ENCODE data around the gene AFG3L2.

AFG3L2 gene

GRCh38 chr18:12376754-12377555, at the start of gene AFG3L2:
Gene AFG3L2 (minus strand): TSS chr18:12377227. CDS start chr18:12377082, 145 bp downstream.
- peak within 1 kb of the TSS; percentile 74 for H2AFZ ChIP-seq (ENCODE audit: low read length, unreplicated experiment)
- H3K36me3 ChIP-seq (ENCODE audit: insufficient read depth, low read length) = peaks cover 9% of the 10 kb centered on the region
- H3K27me3 ChIP-seq (ENCODE audit: insufficient read depth, low read length) = no peaks in the 10 kb centered on the region
- peak within 1 kb of the TSS; percentile 98 for H3K4me3 ChIP-seq (ENCODE audit: low read depth, low read length)
- H3K4me1 ChIP-seq (ENCODE audit: control insufficient read depth, insufficient read depth, low read length, unreplicated experiment) = peaks cover 11% of the 10 kb centered on the region
- H3K79me2 ChIP-seq (ENCODE audit: control insufficient read depth, insufficient read depth, low read length, unreplicated experiment) = peaks cover 46% of the 10 kb centered on the region
- peak within 1 kb of the TSS; percentile 98 for H3K27ac ChIP-seq (ENCODE audit: low read depth, low read length)

GRCh38 chr18:12424252-12424651, 47.2 kb upstream of the AFG3L2 start:
- peaks cover 4% of the 10 kb centered on the region for H3K4me1 ChIP-seq (ENCODE audit: control insufficient read depth, insufficient read depth, low read length, unreplicated experiment)
- peaks cover 20% of the 10 kb centered on the region for H3K36me3 ChIP-seq (ENCODE audit: insufficient read depth, low read length)
- H3K27ac ChIP-seq (ENCODE audit: low read depth, low read length) = no peak overlapping the region
- H3K27me3 ChIP-seq (ENCODE audit: insufficient read depth, low read length) = no peaks in the 10 kb centered on the region
- H3K79me2 ChIP-seq (ENCODE audit: control insufficient read depth, insufficient read depth, low read length, unreplicated experiment) = no peaks in the 10 kb centered on the region
- no peak overlapping the region for H3K4me3 ChIP-seq (ENCODE audit: low read depth, low read length)
- no peak overlapping the region for H2AFZ ChIP-seq (ENCODE audit: low read length, unreplicated experiment)

- Histone ChIP-seq H3K4me1 (ENCODE audit: control insufficient read depth, insufficient read depth, low read length, unreplicated experiment) (peaks cover 4% of the 10 kb centered on the region), H3K27me3 (ENCODE audit: insufficient read depth, low read length) (no peaks in the 10 kb centered on the region), H3K79me2 (ENCODE audit: control insufficient read depth, insufficient read depth, low read length, unreplicated experiment) (no peaks in the 10 kb centered on the region), H3K27ac (ENCODE audit: low read depth, low read length) (no peak overlapping the region), H3K36me3 (ENCODE audit: insufficient read depth, low read length) (peaks cover 20% of the 10 kb centered on the region), H2AFZ (ENCODE audit: low read length, unreplicated experiment) (no peak overlapping the region), H3K4me3 (ENCODE audit: low read depth, low read length) (no peak overlapping the region)
These were observed 46.8 kb upstream of the AFG3L2 start for GRCh38 chr18:12423820-12424219.

- no peak overlapping the region for H3K4me3 ChIP-seq (ENCODE audit: low read depth, low read length)
- H2AFZ ChIP-seq (ENCODE audit: low read length, unreplicated experiment) = no peak overlapping the region
- H3K79me2 ChIP-seq (ENCODE audit: control insufficient read depth, insufficient read depth, low read length, unreplicated experiment) = peaks cover 2% of the 10 kb centered on the region
- no peak overlapping the region for H3K27ac ChIP-seq (ENCODE audit: low read depth, low read length)
- peaks cover 19% of the 10 kb centered on the region for H3K36me3 ChIP-seq (ENCODE audit: insufficient read depth, low read length)
- no peaks in the 10 kb centered on the region for H3K27me3 ChIP-seq (ENCODE audit: insufficient read depth, low read length)
- H3K4me1 ChIP-seq (ENCODE audit: control insufficient read depth, insufficient read depth, low read length, unreplicated experiment) = peaks cover 4% of the 10 kb centered on the region
These were observed 46.4 kb upstream of the AFG3L2 start for GRCh38 chr18:12423393-12423792.

GRCh38 chr18:12422936-12423335, 45.9 kb upstream of the AFG3L2 start:
- Histone ChIP-seq H2AFZ (ENCODE audit: low read length, unreplicated experiment) (no peak overlapping the region), H3K4me1 (ENCODE audit: control insufficient read depth, insufficient read depth, low read length, unreplicated experiment) (peaks cover 7% of the 10 kb centered on the region), H3K4me3 (ENCODE audit: low read depth, low read length) (no peak overlapping the region), H3K79me2 (ENCODE audit: control insufficient read depth, insufficient read depth, low read length, unreplicated experiment) (peaks cover 2% of the 10 kb centered on the region), H3K36me3 (ENCODE audit: insufficient read depth, low read length) (peaks cover 14% of the 10 kb centered on the region), H3K27ac (ENCODE audit: low read depth, low read length) (no peak overlapping the region), H3K27me3 (ENCODE audit: insufficient read depth, low read length) (no peaks in the 10 kb centered on the region)

GRCh38 chr18:12421732-12422131, 44.7 kb upstream of the AFG3L2 start:
- peaks cover 7% of the 10 kb centered on the region for H3K4me1 ChIP-seq (ENCODE audit: control insufficient read depth, insufficient read depth, low read length, unreplicated experiment)
- H3K4me3 ChIP-seq (ENCODE audit: low read depth, low read length) = no peak overlapping the region
- H3K79me2 ChIP-seq (ENCODE audit: control insufficient read depth, insufficient read depth, low read length, unreplicated experiment) = peaks cover 2% of the 10 kb centered on the region
- peaks cover 3% of the 10 kb centered on the region for H3K36me3 ChIP-seq (ENCODE audit: insufficient read depth, low read length)
- no peaks in the 10 kb centered on the region for H3K27me3 ChIP-seq (ENCODE audit: insufficient read depth, low read length)
- H3K27ac ChIP-seq (ENCODE audit: low read depth, low read length) = no peak overlapping the region
- no peak overlapping the region for H2AFZ ChIP-seq (ENCODE audit: low read length, unreplicated experiment)

GRCh38 chr18:12420821-12421421, 43.9 kb upstream of the AFG3L2 start:
- Histone ChIP-seq H3K27me3 (ENCODE audit: insufficient read depth, low read length) (no peaks in the 10 kb centered on the region), H3K79me2 (ENCODE audit: control insufficient read depth, insufficient read depth, low read length, unreplicated experiment) (peaks cover 2% of the 10 kb centered on the region), H3K27ac (ENCODE audit: low read depth, low read length) (no peak overlapping the region), H3K4me1 (ENCODE audit: control insufficient read depth, insufficient read depth, low read length, unreplicated experiment) (peaks cover 7% of the 10 kb centered on the region), H3K36me3 (ENCODE audit: insufficient read depth, low read length) (no peaks in the 10 kb centered on the region), H3K4me3 (ENCODE audit: low read depth, low read length) (no peak overlapping the region; the same call in 1 of the 2 replicates), H2AFZ (ENCODE audit: low read length, unreplicated experiment) (no peak overlapping the region)

GRCh38 chr18:12417687-12418086, 40.7 kb upstream of the AFG3L2 start:
- peaks cover 7% of the 10 kb centered on the region for H3K4me1 ChIP-seq (ENCODE audit: control insufficient read depth, insufficient read depth, low read length, unreplicated experiment)

GRCh38 chr18:12416098-12416729, 39.2 kb upstream of the AFG3L2 start:
- Histone ChIP-seq H3K27me3 (ENCODE audit: insufficient read depth, low read length) (no peaks in the 10 kb centered on the region), H3K4me3 (ENCODE audit: low read depth, low read length) (no peak overlapping the region), H3K27ac (ENCODE audit: low read depth, low read length) (no peak overlapping the region), H3K36me3 (ENCODE audit: insufficient read depth, low read length) (no peaks in the 10 kb centered on the region), H2AFZ (ENCODE audit: low read length, unreplicated experiment) (no peak overlapping the region), H3K4me1 (ENCODE audit: control insufficient read depth, insufficient read depth, low read length, unreplicated experiment) (peaks cover 7% of the 10 kb centered on the region), H3K79me2 (ENCODE audit: control insufficient read depth, insufficient read depth, low read length, unreplicated experiment) (peaks cover 12% of the 10 kb centered on the region)

More at GRCh38 chr18:12417687-12418086, 40.7 kb upstream of the AFG3L2 start:
- Histone ChIP-seq H3K27me3 (ENCODE audit: insufficient read depth, low read length) (no peaks in the 10 kb centered on the region), H3K27ac (ENCODE audit: low read depth, low read length) (no peak overlapping the region), H2AFZ (ENCODE audit: low read length, unreplicated experiment) (no peak overlapping the region), H3K36me3 (ENCODE audit: insufficient read depth, low read length) (no peaks in the 10 kb centered on the region), H3K4me3 (ENCODE audit: low read depth, low read length) (no peak overlapping the region), H3K79me2 (ENCODE audit: control insufficient read depth, insufficient read depth, low read length, unreplicated experiment) (peaks cover 9% of the 10 kb centered on the region)

GRCh38 chr18:12411456-12411855, 34.4 kb upstream of the AFG3L2 start:
- peaks cover 29% of the 10 kb centered on the region for H3K79me2 ChIP-seq (ENCODE audit: control insufficient read depth, insufficient read depth, low read length, unreplicated experiment)
- H3K27me3 ChIP-seq (ENCODE audit: insufficient read depth, low read length) = peaks cover 3% of the 10 kb centered on the region; the same call in 1 of the 2 replicates
- peaks cover 14% of the 10 kb centered on the region for H3K4me1 ChIP-seq (ENCODE audit: control insufficient read depth, insufficient read depth, low read length, unreplicated experiment)
- H3K27ac ChIP-seq (ENCODE audit: low read depth, low read length) = no peak overlapping the region
- H3K4me3 ChIP-seq (ENCODE audit: low read depth, low read length) = no peak overlapping the region
- no peak overlapping the region for H2AFZ ChIP-seq (ENCODE audit: low read length, unreplicated experiment)
- H3K36me3 ChIP-seq (ENCODE audit: insufficient read depth, low read length) = no peaks in the 10 kb centered on the region

Data from ACC112 (cell line).